Measurements from ENCODE around the gene MASP1.
"Not testable (repeated sequence)": the region's sequence is repeated elsewhere in the genome, so short reads cannot be mapped to it uniquely, and the experiment has no call there.

MASP1 gene

GRCh38 chr3:187242435-187242834 is 49.1 kb downstream of the MASP1 start:
- H3K4me1 ChIP-seq (ENCODE audit: insufficient read depth, low read length) = no peaks in the 10 kb centered on the region

DNA sequence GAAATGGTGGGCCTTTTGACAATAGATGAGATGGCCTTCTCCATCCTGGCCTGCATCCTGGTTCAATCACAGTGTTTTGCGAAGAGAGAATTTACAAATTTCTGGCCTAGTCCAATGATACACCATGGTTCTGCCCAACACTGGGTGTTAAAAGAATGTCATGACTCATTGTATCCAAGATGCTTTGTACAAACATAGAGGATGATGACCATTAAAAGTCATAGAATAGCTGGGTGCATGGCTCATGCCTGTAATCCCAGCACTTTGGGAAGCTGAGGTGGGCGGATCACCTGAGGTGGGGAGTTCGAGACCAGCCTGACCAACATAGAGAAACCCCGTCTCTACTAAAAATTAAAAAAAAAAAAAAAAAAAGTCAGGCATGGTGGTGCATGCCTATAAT is 52.7 kb downstream of the MASP1 start:
- not testable (repeated sequence) for H3K9ac ChIP-seq (ENCODE audit: low read depth, low read length); H3K4me1 ChIP-seq (ENCODE audit: insufficient read depth, low read length); H3K36me3 ChIP-seq (ENCODE audit: insufficient read depth, low read depth, low read length); H3K27me3 ChIP-seq (ENCODE audit: insufficient read depth, low read length); H3K4me3 ChIP-seq (ENCODE audit: low read length); H3K27ac ChIP-seq (ENCODE audit: low read length); H3K9me3 ChIP-seq (ENCODE audit: insufficient read depth, low read depth, low read length)

More at GRCh38 chr3:187242435-187242834, 49.1 kb downstream of the MASP1 start:
- Histone ChIP-seq H3K4me3 (ENCODE audit: low read length) (no peak overlapping the region), H3K9ac (ENCODE audit: low read depth, low read length) (no peak overlapping the region), H3K27ac (ENCODE audit: low read length) (no peak overlapping the region), H3K27me3 (ENCODE audit: insufficient read depth, low read length) (no peaks in the 10 kb centered on the region), H3K36me3 (ENCODE audit: insufficient read depth, low read depth, low read length) (no peaks in the 10 kb centered on the region), H3K9me3 (ENCODE audit: insufficient read depth, low read depth, low read length) (peaks cover 6% of the 10 kb centered on the region; the same call in 1 of the 2 replicates)

GRCh38 chr3:187238239-187238638 is 53.3 kb downstream of the MASP1 start:
- no peaks in the 10 kb centered on the region for H3K4me1 ChIP-seq (ENCODE audit: insufficient read depth, low read length)
- H3K4me3 ChIP-seq (ENCODE audit: low read length) = no peak overlapping the region
- no peak overlapping the region for H3K27ac ChIP-seq (ENCODE audit: low read length)

GRCh38 chr3:187237741-187238140 is 53.8 kb downstream of the MASP1 start:
- Histone ChIP-seq H3K9ac (ENCODE audit: low read depth, low read length) (no peak overlapping the region), H3K4me1 (ENCODE audit: insufficient read depth, low read length) (no peaks in the 10 kb centered on the region), H3K9me3 (ENCODE audit: insufficient read depth, low read depth, low read length) (peaks cover 6% of the 10 kb centered on the region; the same call in 1 of the 2 replicates), H3K27me3 (ENCODE audit: insufficient read depth, low read length) (no peaks in the 10 kb centered on the region), H3K36me3 (ENCODE audit: insufficient read depth, low read depth, low read length) (no peaks in the 10 kb centered on the region), H3K4me3 (ENCODE audit: low read length) (no peak overlapping the region), H3K27ac (ENCODE audit: low read length) (no peak overlapping the region)

More at GRCh38 chr3:187238239-187238638, 53.3 kb downstream of the MASP1 start:
- Histone ChIP-seq H3K9ac (ENCODE audit: low read depth, low read length) (no peak overlapping the region), H3K9me3 (ENCODE audit: insufficient read depth, low read depth, low read length) (peaks cover 6% of the 10 kb centered on the region; the same call in 1 of the 2 replicates), H3K27me3 (ENCODE audit: insufficient read depth, low read length) (no peaks in the 10 kb centered on the region), H3K36me3 (ENCODE audit: insufficient read depth, low read depth, low read length) (no peaks in the 10 kb centered on the region)

DNA sequence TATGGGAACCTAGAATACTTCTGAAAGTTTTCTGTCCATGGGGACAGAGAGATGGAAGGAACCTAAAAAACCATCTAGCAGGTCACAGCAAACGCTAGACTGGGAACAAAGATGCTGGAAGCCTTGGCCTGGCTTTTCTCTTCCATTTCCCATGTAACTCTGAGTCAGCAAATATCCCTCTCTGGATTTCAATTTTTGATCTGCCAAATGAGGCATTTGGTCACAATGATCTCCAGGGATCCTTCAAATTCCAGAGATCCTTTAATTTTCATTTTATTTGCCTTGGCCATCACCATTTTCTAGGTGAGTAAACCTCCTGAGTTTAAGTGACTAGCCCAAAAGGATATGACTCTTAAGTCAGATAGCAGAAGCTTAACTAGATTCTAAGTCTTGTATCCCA is 54.6 kb downstream of the MASP1 start:
- no peak overlapping the region for H3K4me3 ChIP-seq (ENCODE audit: low read length)
- no peak overlapping the region for H3K9ac ChIP-seq (ENCODE audit: low read depth, low read length)
- peaks cover 6% of the 10 kb centered on the region; the same call in 1 of the 2 replicates for H3K9me3 ChIP-seq (ENCODE audit: insufficient read depth, low read depth, low read length)
- no peaks in the 10 kb centered on the region for H3K27me3 ChIP-seq (ENCODE audit: insufficient read depth, low read length)
- no peaks in the 10 kb centered on the region for H3K4me1 ChIP-seq (ENCODE audit: insufficient read depth, low read length)
- H3K36me3 ChIP-seq (ENCODE audit: insufficient read depth, low read depth, low read length) = no peaks in the 10 kb centered on the region
- H3K27ac ChIP-seq (ENCODE audit: low read length) = no peak overlapping the region

DNA sequence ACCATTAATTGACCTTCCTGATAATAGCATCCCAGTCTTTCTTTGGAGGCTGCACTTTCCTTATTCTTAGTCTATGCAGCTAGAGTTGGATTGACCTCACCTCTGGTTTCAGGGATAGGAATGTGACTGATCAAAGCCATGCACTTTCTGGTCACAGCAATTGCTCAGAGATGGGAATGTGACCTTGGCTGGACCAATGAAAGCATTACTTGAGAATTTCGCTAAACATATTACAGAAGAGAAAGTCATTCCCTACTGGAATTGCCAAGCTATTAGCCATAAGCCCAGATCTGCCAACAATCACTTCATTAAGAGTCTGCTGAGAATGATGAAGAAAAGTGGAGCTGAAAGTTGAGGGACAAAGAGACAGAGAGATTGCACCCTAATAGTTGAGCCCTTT is 61.5 kb downstream of the MASP1 start:
- Histone ChIP-seq H3K4me1 (ENCODE audit: insufficient read depth, low read length) (no peaks in the 10 kb centered on the region), H3K4me3 (ENCODE audit: low read length) (no peak overlapping the region), H3K27ac (ENCODE audit: low read length) (no peak overlapping the region), H3K27me3 (ENCODE audit: insufficient read depth, low read length) (peaks cover 4% of the 10 kb centered on the region; the same call in 1 of the 2 replicates), H3K36me3 (ENCODE audit: insufficient read depth, low read depth, low read length) (no peaks in the 10 kb centered on the region), H3K9me3 (ENCODE audit: insufficient read depth, low read depth, low read length) (no peaks in the 10 kb centered on the region), H3K9ac (ENCODE audit: low read depth, low read length) (no peak overlapping the region)

DNA sequence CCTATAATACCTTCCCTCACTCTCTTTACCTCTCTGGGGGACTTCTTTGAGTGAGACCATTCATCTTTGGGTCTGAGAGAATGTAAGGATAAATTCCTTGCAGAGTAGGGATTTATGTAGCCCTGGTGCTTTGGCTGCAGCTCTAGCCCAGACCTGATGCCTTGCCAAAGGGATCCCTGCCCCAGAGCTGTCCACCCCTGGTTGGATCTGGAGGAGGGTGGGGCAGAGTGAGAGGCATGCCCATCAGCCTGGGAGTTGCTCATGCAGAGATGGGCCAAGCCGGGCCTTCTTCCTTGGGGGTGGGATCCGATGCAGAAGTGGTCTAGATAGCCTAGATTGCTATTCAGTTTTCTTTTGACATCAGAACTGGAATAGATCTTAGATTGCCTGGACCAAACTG is 62.8 kb downstream of the MASP1 start:
- peaks cover 4% of the 10 kb centered on the region; the same call in 1 of the 2 replicates for H3K27me3 ChIP-seq (ENCODE audit: insufficient read depth, low read length)
- no peaks in the 10 kb centered on the region for H3K36me3 ChIP-seq (ENCODE audit: insufficient read depth, low read depth, low read length)
- H3K4me1 ChIP-seq (ENCODE audit: insufficient read depth, low read length) = no peaks in the 10 kb centered on the region
- H3K9ac ChIP-seq (ENCODE audit: low read depth, low read length) = no peak overlapping the region
- no peaks in the 10 kb centered on the region for H3K9me3 ChIP-seq (ENCODE audit: insufficient read depth, low read depth, low read length)
- no peak overlapping the region for H3K4me3 ChIP-seq (ENCODE audit: low read length)
- no peak overlapping the region for H3K27ac ChIP-seq (ENCODE audit: low read length)

DNA sequence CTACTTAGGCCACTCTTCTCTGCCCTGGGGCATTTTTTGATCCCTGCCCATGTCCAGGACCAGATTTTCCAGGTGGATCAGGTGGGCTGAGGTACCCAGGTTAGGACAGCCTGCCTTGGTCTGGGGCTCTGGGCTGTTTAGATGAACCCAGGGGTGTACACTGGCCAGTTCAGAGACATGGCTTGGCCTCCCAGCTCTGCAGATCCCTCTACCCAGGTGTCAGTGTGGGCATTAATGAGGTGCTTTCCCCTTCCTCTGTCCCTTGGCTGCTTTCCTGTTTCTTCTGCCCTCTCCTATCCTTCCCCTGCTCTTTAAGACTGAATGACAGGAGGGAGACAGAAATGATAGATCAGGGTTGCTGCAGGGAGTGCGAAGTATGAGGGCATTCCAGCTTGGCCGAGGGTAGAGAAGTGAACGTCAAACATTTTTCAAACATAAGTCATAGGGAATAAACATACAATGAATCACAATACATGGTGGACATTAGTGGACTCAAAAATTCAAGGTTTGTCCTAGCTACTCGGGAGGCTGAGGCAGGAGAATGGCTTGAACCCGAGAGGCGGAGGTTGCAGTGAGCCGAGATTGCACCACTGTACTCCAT is 63.8 kb downstream of the MASP1 start:
- no peaks in the 10 kb centered on the region for H3K4me1 ChIP-seq (ENCODE audit: insufficient read depth, low read length)
- H3K27me3 ChIP-seq (ENCODE audit: insufficient read depth, low read length) = peaks cover 4% of the 10 kb centered on the region; the same call in 1 of the 2 replicates
- no peak overlapping the region for H3K9ac ChIP-seq (ENCODE audit: low read depth, low read length)
- no peaks in the 10 kb centered on the region for H3K36me3 ChIP-seq (ENCODE audit: insufficient read depth, low read depth, low read length)
- no peak overlapping the region for H3K4me3 ChIP-seq (ENCODE audit: low read length)
- H3K9me3 ChIP-seq (ENCODE audit: insufficient read depth, low read depth, low read length) = no peaks in the 10 kb centered on the region
- H3K27ac ChIP-seq (ENCODE audit: low read length) = no peak overlapping the region

GRCh38 chr3:187223799-187224198 is 67.7 kb downstream of the MASP1 start:
- no peaks in the 10 kb centered on the region for H3K36me3 ChIP-seq (ENCODE audit: insufficient read depth, low read depth, low read length)
- H3K9ac ChIP-seq (ENCODE audit: low read depth, low read length) = no peak overlapping the region
- H3K9me3 ChIP-seq (ENCODE audit: insufficient read depth, low read depth, low read length) = no peaks in the 10 kb centered on the region
- no peaks in the 10 kb centered on the region for H3K27me3 ChIP-seq (ENCODE audit: insufficient read depth, low read length)
- H3K27ac ChIP-seq (ENCODE audit: low read length) = no peak overlapping the region
- no peak overlapping the region for H3K4me3 ChIP-seq (ENCODE audit: low read length)
- H3K4me1 ChIP-seq (ENCODE audit: insufficient read depth, low read length) = 0 out of 2 replicates have a peak, but pooled peaks cover 2% of the 10 kb centered on the region

DNA sequence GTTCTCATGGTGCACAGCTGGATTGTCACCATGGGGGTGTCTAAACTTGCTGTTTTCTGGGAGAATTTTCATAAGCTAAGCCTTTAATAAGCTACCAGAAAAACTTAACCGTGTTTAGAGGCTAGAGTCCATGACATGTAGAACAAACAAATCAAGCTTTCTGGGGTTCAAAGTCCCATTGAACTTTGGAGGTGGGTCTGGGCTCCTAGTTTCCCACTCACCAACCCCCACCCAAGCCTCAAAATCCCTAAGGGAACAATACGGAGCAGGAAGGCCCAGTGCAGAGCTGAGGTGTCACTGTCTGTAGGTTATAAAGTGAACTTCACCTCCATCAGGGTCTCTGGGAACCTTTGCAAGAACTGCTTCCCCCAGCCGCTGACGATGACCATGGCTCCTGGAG is 68.7 kb downstream of the MASP1 start:
- no peak overlapping the region for H3K4me3 ChIP-seq (ENCODE audit: low read length)
- H3K4me1 ChIP-seq (ENCODE audit: insufficient read depth, low read length) = 0 out of 2 replicates have a peak, but pooled peaks cover 2% of the 10 kb centered on the region
- no peak overlapping the region for H3K27ac ChIP-seq (ENCODE audit: low read length)
- H3K9ac ChIP-seq (ENCODE audit: low read depth, low read length) = no peak overlapping the region
- no peaks in the 10 kb centered on the region for H3K36me3 ChIP-seq (ENCODE audit: insufficient read depth, low read depth, low read length)
- H3K9me3 ChIP-seq (ENCODE audit: insufficient read depth, low read depth, low read length) = no peaks in the 10 kb centered on the region
- H3K27me3 ChIP-seq (ENCODE audit: insufficient read depth, low read length) = no peaks in the 10 kb centered on the region

GRCh38 chr3:187215460-187215859 is 76.1 kb downstream of the MASP1 start:
- Histone ChIP-seq H3K9ac (ENCODE audit: low read depth, low read length) (no peak overlapping the region), H3K9me3 (ENCODE audit: insufficient read depth, low read depth, low read length) (no peaks in the 10 kb centered on the region), H3K4me1 (ENCODE audit: insufficient read depth, low read length) (peaks cover 7% of the 10 kb centered on the region; the same call in 1 of the 2 replicates), H3K27me3 (ENCODE audit: insufficient read depth, low read length) (no peaks in the 10 kb centered on the region), H3K27ac (ENCODE audit: low read length) (no peak overlapping the region), H3K36me3 (ENCODE audit: insufficient read depth, low read depth, low read length) (no peaks in the 10 kb centered on the region), H3K4me3 (ENCODE audit: low read length) (no peak overlapping the region)

- H3K9ac ChIP-seq (ENCODE audit: low read depth, low read length) = no peak overlapping the region
- H3K9me3 ChIP-seq (ENCODE audit: insufficient read depth, low read depth, low read length) = no peaks in the 10 kb centered on the region
- H3K4me3 ChIP-seq (ENCODE audit: low read length) = no peak overlapping the region
- no peak overlapping the region for H3K27ac ChIP-seq (ENCODE audit: low read length)
- H3K36me3 ChIP-seq (ENCODE audit: insufficient read depth, low read depth, low read length) = no peaks in the 10 kb centered on the region
- no peaks in the 10 kb centered on the region for H3K27me3 ChIP-seq (ENCODE audit: insufficient read depth, low read length)
- peaks cover 16% of the 10 kb centered on the region for H3K4me1 ChIP-seq (ENCODE audit: insufficient read depth, low read length)
Measured at GRCh38 chr3:187213616-187214015, 77.9 kb downstream of the MASP1 start.

All from iPS-20b (cell line).